ENCODE data around the gene AATF.

DNA sequence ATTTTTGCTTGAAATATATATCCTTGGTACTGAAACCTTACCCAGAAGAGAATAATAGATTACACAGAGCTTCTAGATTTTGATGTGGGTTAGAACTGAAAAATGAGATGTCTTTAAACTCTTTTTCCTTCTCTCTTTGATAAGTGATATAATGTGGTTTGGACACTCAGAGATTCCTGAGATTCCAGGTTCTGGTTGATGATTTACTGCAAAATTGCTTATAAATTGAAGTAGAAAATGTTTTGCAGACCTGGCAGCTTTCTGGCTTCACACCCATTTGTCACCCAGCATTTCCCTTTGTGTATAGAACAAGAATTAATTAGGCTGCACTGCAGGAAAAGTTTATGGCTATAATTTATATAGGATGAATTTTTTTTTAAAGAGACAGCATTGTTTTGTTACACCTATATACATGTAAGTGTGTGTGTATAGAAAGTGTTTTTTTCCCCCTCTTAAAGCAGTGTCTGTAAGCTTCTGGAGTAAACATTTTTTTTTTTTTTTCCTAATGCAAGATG, 23.5 kb downstream of the AATF start:
- TF ChIP-seq, protein P1, sequence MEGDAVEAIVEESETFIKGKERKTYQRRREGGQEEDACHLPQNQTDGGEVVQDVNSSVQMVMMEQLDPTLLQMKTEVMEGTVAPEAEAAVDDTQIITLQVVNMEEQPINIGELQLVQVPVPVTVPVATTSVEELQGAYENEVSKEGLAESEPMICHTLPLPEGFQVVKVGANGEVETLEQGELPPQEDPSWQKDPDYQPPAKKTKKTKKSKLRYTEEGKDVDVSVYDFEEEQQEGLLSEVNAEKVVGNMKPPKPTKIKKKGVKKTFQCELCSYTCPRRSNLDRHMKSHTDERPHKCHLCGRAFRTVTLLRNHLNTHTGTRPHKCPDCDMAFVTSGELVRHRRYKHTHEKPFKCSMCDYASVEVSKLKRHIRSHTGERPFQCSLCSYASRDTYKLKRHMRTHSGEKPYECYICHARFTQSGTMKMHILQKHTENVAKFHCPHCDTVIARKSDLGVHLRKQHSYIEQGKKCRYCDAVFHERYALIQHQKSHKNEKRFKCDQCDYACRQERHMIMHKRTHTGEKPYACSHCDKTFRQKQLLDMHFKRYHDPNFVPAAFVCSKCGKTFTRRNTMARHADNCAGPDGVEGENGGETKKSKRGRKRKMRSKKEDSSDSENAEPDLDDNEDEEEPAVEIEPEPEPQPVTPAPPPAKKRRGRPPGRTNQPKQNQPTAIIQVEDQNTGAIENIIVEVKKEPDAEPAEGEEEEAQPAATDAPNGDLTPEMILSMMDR (IDR thresholded peaks at IDR 0.05; ENCODE audit: low read depth, low read length) = no peak
- TF ChIP-seq MYC (IDR thresholded peaks at IDR 0.05; ENCODE audit: low read depth, low read length) (no peak), POLR2A (IDR thresholded peaks at IDR 0.05; ENCODE audit: extremely low read depth, insufficient read length) (no peak)

Data from NB4 (cell line).